ENCODE measurements around the gene DPM3. TPM values are rescaled to one million over a fixed set of nuclear protein-coding genes. Genes with fewer than 3 reads are reported as not detected.
A peak's percentile ranks its signal among the peaks of the same experiment; 100 is the strongest.

Gene DPM3
- total RNA-seq, 5 donors from 2014 or later (not counting 1 experiment from before 2014, with no cell fraction given) = 26.9 to 70.7 (median 64.5) TPM

DNA sequence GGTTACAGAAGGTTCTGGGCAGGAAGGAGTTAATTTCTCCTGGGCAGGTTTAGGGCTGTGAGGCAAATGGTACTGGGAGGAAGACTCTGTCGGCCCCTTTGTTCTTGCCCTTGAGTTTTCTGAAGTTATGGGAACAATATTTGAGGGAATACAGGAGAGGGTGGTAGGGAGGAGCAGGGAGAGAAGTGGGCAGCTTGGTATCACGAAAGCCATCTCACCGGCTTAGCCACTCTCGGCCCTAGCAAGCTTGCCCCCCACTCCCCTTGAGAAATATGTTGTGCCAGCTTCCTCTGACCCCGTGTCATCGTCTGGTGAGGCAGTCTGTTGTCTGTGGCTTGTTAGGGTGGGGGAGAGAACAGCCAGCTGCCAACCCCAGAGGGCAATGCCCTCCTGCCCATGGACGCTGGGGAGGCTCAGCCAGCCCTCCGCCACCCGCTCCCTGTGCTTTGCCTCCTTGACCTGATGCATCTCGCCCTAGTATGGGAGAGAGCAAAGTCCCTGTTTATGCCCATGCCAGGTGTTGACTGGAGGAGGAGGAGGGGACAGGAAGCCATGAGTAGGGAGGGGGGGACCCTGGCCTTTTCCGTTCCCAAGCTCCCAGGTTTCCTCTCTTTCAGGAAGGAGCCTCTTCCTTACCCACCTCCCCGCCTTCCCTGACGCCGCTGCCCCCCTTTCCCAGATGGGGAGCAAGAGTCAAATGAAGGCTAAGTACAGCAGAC is 11.4 kb downstream of the DPM3 start:
- peak overlapping the region; percentile 49 to 62 for H3K4me3 ChIP-seq (ENCODE audit: control insufficient read depth in 1 of 2, extremely low read depth in 1 of 2, low read length in 1 of 2)
- no peaks in the 10 kb centered on the region for H3K36me3 ChIP-seq (ENCODE audit: control insufficient read depth in 2 of 2, extremely low read depth in 1 of 2, insufficient read depth in 1 of 2, low read length in 1 of 2)
- H3K27ac ChIP-seq (ENCODE audit: low read length) = peak overlapping the region; percentile 29
- Mint-ChIP-seq H3K4me3 (peak overlapping the region; percentile 74 to 82 (median 78)), H3K9me3 (no peaks in the 10 kb centered on the region), H3K27me3 (peaks cover 0 to 22% of the 10 kb centered on the region in 2 donors), H3K4me1 (peaks cover 37 to 42% (median 42%) of the 10 kb centered on the region in 3 donors), H3K27ac (peak overlapping the region; percentile 80 to 89), H3K36me3 (no peaks in the 10 kb centered on the region)
- ChIA-PET POLR2A (no interaction called here), CTCF (interaction anchor here (0.6 to 1.0 kb wide), 4 partner anchors 36 to 44 kb away, joined by 3 to 6 read pairs (median 4); partner anchors contain the start of gene KRTCAP2 (in 2 of the 2))
- WGBS (ENCODE audit: insufficient coverage) = 9% methylated on average over 4 of the region's 14 CpGs
- H3K27me3 ChIP-seq (replicated peaks in 1 of 2; ENCODE audit: control insufficient read depth in 2 of 2, extremely low read depth in 1 of 2, insufficient read depth in 2 of 2, low read length in 1 of 2) = peaks cover 0 to 57% of the 10 kb centered on the region in 2 experiments
- peaks cover 11 to 42% of the 10 kb centered on the region in 2 experiments for H3K4me1 ChIP-seq (ENCODE audit: control insufficient read depth in 1 of 2, extremely low read depth in 1 of 2, insufficient read depth in 2 of 2, low read length in 2 of 2)
- DNase-seq = peak in 4 of 35 experiments; percentile 10 to 30 (median 17)
- H3K9me3 ChIP-seq = no peaks in the 10 kb centered on the region
- peak in 2 of 4 experiments; percentile 32 to 33 for ATAC-seq (replicated peaks in 1 of 4)

- no peaks in the 10 kb centered on the region for H3K9me3 ChIP-seq
Observed at GRCh38 chr1:155127967-155128754, 12.2 kb downstream of the DPM3 start.

DNA sequence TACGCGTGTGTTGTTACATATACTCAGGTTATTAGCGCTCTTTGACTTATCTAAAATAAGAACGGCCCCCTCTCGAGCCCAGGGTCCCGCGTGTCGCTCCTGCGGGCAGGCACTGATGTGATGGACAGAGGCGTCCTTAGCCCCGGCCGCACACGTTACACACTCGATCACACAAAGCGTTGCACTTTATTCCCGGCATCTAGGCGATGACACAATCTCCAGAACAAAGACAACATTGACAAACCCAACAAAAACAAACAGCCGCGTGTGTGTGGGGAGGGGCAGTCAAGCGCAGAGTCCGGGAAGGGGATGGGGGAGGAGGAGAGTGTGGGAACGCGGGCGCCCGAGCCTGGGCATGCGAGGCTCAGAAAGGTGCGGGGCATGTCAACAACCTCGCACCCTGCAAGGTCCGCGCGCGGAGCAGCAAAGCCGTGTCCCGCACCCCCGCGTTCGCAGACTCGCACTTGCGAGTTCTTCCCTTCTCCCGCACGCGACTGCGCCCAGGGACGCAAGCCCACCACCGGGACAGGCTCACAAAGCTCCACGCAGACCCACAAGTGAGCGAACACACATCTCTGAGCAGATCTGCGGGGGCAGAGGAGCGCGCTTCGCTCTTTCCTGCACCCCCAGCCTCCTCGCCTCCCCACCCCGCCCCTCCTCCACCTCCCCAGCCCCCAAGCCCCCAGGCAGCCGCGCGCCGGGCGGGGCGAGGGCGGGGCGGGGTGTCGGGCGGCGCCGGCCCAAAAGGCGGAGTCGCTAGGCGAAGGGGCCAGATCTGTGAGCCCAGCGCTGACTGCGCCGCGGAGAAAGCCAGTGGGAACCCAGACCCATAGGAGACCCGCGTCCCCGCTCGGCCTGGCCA is 13.0 kb downstream of the DPM3 start, which contains the start of gene EFNA1:
EFNA1 (plus strand) TSS at position 772 of the 862 bp plus-strand sequence. CDS start 102 bp downstream, outside the sequence.
- H3K4me1 Mint-ChIP-seq = peaks cover 37 to 42% (median 42%) of the 10 kb centered on the region in 3 donors
- no peaks in the 10 kb centered on the region for H3K9me3 ChIP-seq
- POLR2A ChIA-PET = no interaction called here
- peaks cover 0 to 22% of the 10 kb centered on the region in 2 donors for H3K27me3 Mint-ChIP-seq
- H3K27ac ChIP-seq (ENCODE audit: low read length) = peak within 1 kb of the TSS; percentile 16
- peaks cover 11 to 42% of the 10 kb centered on the region in 2 experiments for H3K4me1 ChIP-seq (ENCODE audit: control insufficient read depth in 1 of 2, extremely low read depth in 1 of 2, insufficient read depth in 2 of 2, low read length in 2 of 2)
- DNase-seq (peak in 17 of 35 experiments; percentile 8 to 60 (median 29)), ATAC-seq (replicated peaks in 1 of 4) (peak; percentile 52 to 72 (median 60))
- H3K27ac Mint-ChIP-seq = peak within 1 kb of the TSS; percentile 80 to 89
- under 1% methylated on average over 60 of the region's 76 CpGs for WGBS (ENCODE audit: insufficient coverage)
- peaks cover 0 to 57% of the 10 kb centered on the region in 2 experiments for H3K27me3 ChIP-seq (replicated peaks in 1 of 2; ENCODE audit: control insufficient read depth in 2 of 2, extremely low read depth in 1 of 2, insufficient read depth in 2 of 2, low read length in 1 of 2)
- CTCF ChIA-PET = interaction anchor here in 1 of 2 donors (1.3 kb wide), 1 partner anchor 10 kb away, joined by 4 read pairs; no protein-coding TSS in a partner anchor
- H3K9me3 Mint-ChIP-seq = no peaks in the 10 kb centered on the region
- H3K36me3 Mint-ChIP-seq = no peaks in the 10 kb centered on the region
- no peaks in the 10 kb centered on the region for H3K36me3 ChIP-seq (ENCODE audit: control insufficient read depth in 2 of 2, extremely low read depth in 1 of 2, insufficient read depth in 1 of 2, low read length in 1 of 2)
- H3K4me3 ChIP-seq (ENCODE audit: control insufficient read depth in 1 of 2, extremely low read depth in 1 of 2, low read length in 1 of 2) = peak within 1 kb of the TSS; percentile 49 to 77
- peak within 1 kb of the TSS; percentile 82 to 84 (median 83) for H3K4me3 Mint-ChIP-seq

More at GRCh38 chr1:155127967-155128754, 12.2 kb downstream of the DPM3 start:
- peaks cover 0 to 57% of the 10 kb centered on the region in 2 experiments for H3K27me3 ChIP-seq (replicated peaks in 1 of 2; ENCODE audit: control insufficient read depth in 2 of 2, extremely low read depth in 1 of 2, insufficient read depth in 2 of 2, low read length in 1 of 2)
- H3K4me1 Mint-ChIP-seq = peaks cover 37 to 42% (median 42%) of the 10 kb centered on the region in 3 donors
- POLR2A ChIA-PET = no interaction called here
- peaks cover 0 to 22% of the 10 kb centered on the region in 2 donors for H3K27me3 Mint-ChIP-seq
- H3K4me3 Mint-ChIP-seq = peak overlapping the region; percentile 74 to 82 (median 78)
- 3% methylated on average over 14 of the region's 17 CpGs for WGBS (ENCODE audit: insufficient coverage)
- H3K36me3 ChIP-seq (ENCODE audit: control insufficient read depth in 2 of 2, extremely low read depth in 1 of 2, insufficient read depth in 1 of 2, low read length in 1 of 2) = no peaks in the 10 kb centered on the region
- peak overlapping the region; percentile 16 for H3K27ac ChIP-seq (ENCODE audit: low read length)
- peak overlapping the region; percentile 49 to 62 for H3K4me3 ChIP-seq (ENCODE audit: control insufficient read depth in 1 of 2, extremely low read depth in 1 of 2, low read length in 1 of 2)
- peak in 1 of 35 experiments; percentile 35 for DNase-seq
- H3K36me3 Mint-ChIP-seq = no peaks in the 10 kb centered on the region
- CTCF ChIA-PET = interaction anchor here (0.6 to 1.3 kb wide), 6 partner anchors 11 to 45 kb away, joined by 3 to 6 read pairs (median 4); partner anchors contain the start of gene KRTCAP2 (in 2 of the 2)
- ATAC-seq (replicated peaks in 1 of 4) = no peak
- H3K9me3 Mint-ChIP-seq = no peaks in the 10 kb centered on the region
- H3K4me1 ChIP-seq (ENCODE audit: control insufficient read depth in 1 of 2, extremely low read depth in 1 of 2, insufficient read depth in 2 of 2, low read length in 2 of 2) = peaks cover 11 to 42% of the 10 kb centered on the region in 2 experiments
- peak overlapping the region; percentile 80 to 89 for H3K27ac Mint-ChIP-seq

GRCh38 chr1:155126556-155127104 is 13.7 kb downstream of the DPM3 start:
- no peak overlapping the region for H3K27ac Mint-ChIP-seq
- POLR2A ChIA-PET = no interaction called here

GRCh38 chr1:155125946-155126555 is 14.3 kb downstream of the DPM3 start:
- H3K36me3 ChIP-seq (ENCODE audit: control insufficient read depth in 2 of 2, extremely low read depth in 1 of 2, insufficient read depth in 1 of 2, low read length in 1 of 2) = no peaks in the 10 kb centered on the region
- peak overlapping the region in 1 of 2 donors; percentile 7 for H3K27ac Mint-ChIP-seq
- H3K36me3 Mint-ChIP-seq = no peaks in the 10 kb centered on the region
- DNase-seq (no peak), ATAC-seq (replicated peaks in 1 of 4) (no peak)
- 85% methylated on average over 38 of the region's 53 CpGs for WGBS (ENCODE audit: insufficient coverage)
- H3K9me3 Mint-ChIP-seq = no peaks in the 10 kb centered on the region
- H3K27me3 ChIP-seq (replicated peaks in 1 of 2; ENCODE audit: control insufficient read depth in 2 of 2, extremely low read depth in 1 of 2, insufficient read depth in 2 of 2, low read length in 1 of 2) = peaks cover 0 to 57% of the 10 kb centered on the region in 2 experiments
- no peak overlapping the region for H3K4me3 ChIP-seq (ENCODE audit: control insufficient read depth in 1 of 2, extremely low read depth in 1 of 2, low read length in 1 of 2)
- peaks cover 0 to 22% of the 10 kb centered on the region in 2 donors for H3K27me3 Mint-ChIP-seq
- H3K27ac ChIP-seq (ENCODE audit: low read length) = no peak overlapping the region
- H3K4me1 Mint-ChIP-seq = peaks cover 37 to 42% (median 40%) of the 10 kb centered on the region in 3 donors
- H3K9me3 ChIP-seq = no peaks in the 10 kb centered on the region
- peak overlapping the region; percentile 18 to 82 (median 24) for H3K4me3 Mint-ChIP-seq
- POLR2A ChIA-PET = no interaction called here
- CTCF ChIA-PET = interaction anchor here in 1 of 2 donors (0.6 kb wide), 2 partner anchors 10 to 679 kb away, joined by 4 to 6 read pairs; no protein-coding TSS in a partner anchor
- H3K4me1 ChIP-seq (ENCODE audit: control insufficient read depth in 1 of 2, extremely low read depth in 1 of 2, insufficient read depth in 2 of 2, low read length in 2 of 2) = peaks cover 11 to 42% of the 10 kb centered on the region in 2 experiments

More at GRCh38 chr1:155126556-155127104, 13.7 kb downstream of the DPM3 start:
- 10% methylated on average over 26 of the region's 32 CpGs for WGBS (ENCODE audit: insufficient coverage)
- Histone ChIP-seq H3K9me3 (no peaks in the 10 kb centered on the region), H3K27me3 (replicated peaks in 1 of 2; ENCODE audit: control insufficient read depth in 2 of 2, extremely low read depth in 1 of 2, insufficient read depth in 2 of 2, low read length in 1 of 2) (peaks cover 0 to 57% of the 10 kb centered on the region in 2 experiments), H3K36me3 (ENCODE audit: control insufficient read depth in 2 of 2, extremely low read depth in 1 of 2, insufficient read depth in 1 of 2, low read length in 1 of 2) (no peaks in the 10 kb centered on the region), H3K27ac (ENCODE audit: low read length) (no peak overlapping the region), H3K4me1 (ENCODE audit: control insufficient read depth in 1 of 2, extremely low read depth in 1 of 2, insufficient read depth in 2 of 2, low read length in 2 of 2) (peaks cover 11 to 42% of the 10 kb centered on the region in 2 experiments), H3K4me3 (ENCODE audit: control insufficient read depth in 1 of 2, extremely low read depth in 1 of 2, low read length in 1 of 2) (peak overlapping the region; percentile 49 to 77)
- Mint-ChIP-seq H3K4me1 (peaks cover 37 to 42% (median 42%) of the 10 kb centered on the region in 3 donors), H3K9me3 (no peaks in the 10 kb centered on the region), H3K27me3 (peaks cover 0 to 22% of the 10 kb centered on the region in 2 donors), H3K4me3 (peak overlapping the region; percentile 82 to 84 (median 83)), H3K36me3 (no peaks in the 10 kb centered on the region)
- CTCF ChIA-PET = interaction anchor here in 1 of 2 donors (0.6 kb wide), 2 partner anchors 10 to 680 kb away, joined by 4 to 6 read pairs; no protein-coding TSS in a partner anchor
- DNase-seq (peak in 33 of 35 experiments; percentile 19 to 71 (median 41)), ATAC-seq (replicated peaks in 1 of 4) (peak; percentile 57 to 75 (median 58))
